Tibial nerve (tissue), 4 donors: ENCODE data around the gene KAT6B. TPM values are rescaled to one million over a fixed set of nuclear protein-coding genes. Genes with fewer than 3 reads are reported as not detected.

Source experiments
- DNase-seq, 2 donors: peaks; one replicate each; pipeline ENCODE4 v3.0.0-alpha.2; 2019; ENCODE audit warnings: low spot score in 2 of 2
- H3K27ac ChIP-seq, 4 donors: fragments of 200-600 bp; sonication (generic) in 3 of 4; one replicate each; pipeline ENCODE4 v1.5.1; 2017 to 2019; ENCODE audit warnings: mild to moderate bottlenecking in 1 of 4
- H3K27me3 ChIP-seq, 2 donors: fragments of 200-600 bp; sonication (generic) in 1 of 2; one replicate each; pipeline versions ENCODE4 v1.5.1 to v1.6.0; 2017 to 2019
- H3K36me3 ChIP-seq, 3 donors: fragments of 200-600 bp; sonication (generic); one replicate each; pipeline ENCODE4 v1.5.1; 2018 to 2019
- H3K4me1 ChIP-seq, 4 donors: fragments of 200-600 bp; sonication (generic) in 3 of 4; one replicate each; pipeline ENCODE4 v1.5.1; 2017 to 2019
- H3K4me3 ChIP-seq, 4 donors: fragments of 200-600 bp; sonication (generic) in 3 of 4; one replicate each; pipeline ENCODE4 v1.5.1; 2017 to 2019; ENCODE audit warnings: mild to moderate bottlenecking in 1 of 4, moderate library complexity in 1 of 4
- H3K9me3 ChIP-seq, 4 donors: fragments of 200-600 bp; sonication (generic) in 3 of 4; one replicate each; pipeline ENCODE4 v1.5.1; 2017 to 2019
- EP300 ChIP-seq, 2 donors: sonication (generic); formaldehyde crosslinking; IDR thresholded peaks; one replicate each; pipeline ENCODE4 v1.6.1; 2017; ENCODE audit warnings: antibody characterized with exemption in 2 of 2, mild to moderate bottlenecking in 1 of 2
- POLR2A ChIP-seq, 2 donors: fragments of 450-650 bp; IDR thresholded peaks; one replicate each; pipeline ENCODE4 v1.6.1; 2017; ENCODE audit warnings: antibody characterized with exemption in 2 of 2, mild to moderate bottlenecking in 2 of 2, moderate library complexity in 2 of 2
- WGBS, 2 donors: methylation state at CpG; one replicate each; pipeline ENCODE4 v1.1.5; 2018; 5-methylcytosine and 5-hydroxymethylcytosine counted together
- total RNA-seq, 4 donors: library from RNA; depleted of rRNA; stranded (reverse); fragments of >200 nt; gene quantifications; one replicate each; pipeline ENCODE4 v1.1.0, GENCODE V29; 2016
- TF ChIP-seq, protein P1 (sequence below), 5 experiments: fragments of 200-600 bp in 3 of 5; fragments of 450-650 bp in 2 of 5; sonication (generic) in 3 of 5; IDR thresholded peaks; one replicate each; pipeline ENCODE4 v1.5.1; 2016 to 2019; ENCODE audit warnings: antibody characterized with exemption in 5 of 5, mild to moderate bottlenecking in 3 of 5, moderate library complexity in 2 of 5

KAT6B gene
- total RNA-seq, 4 donors from 2014 or later, result 42.3 to 59.7 (median 45.6) TPM

DNA sequence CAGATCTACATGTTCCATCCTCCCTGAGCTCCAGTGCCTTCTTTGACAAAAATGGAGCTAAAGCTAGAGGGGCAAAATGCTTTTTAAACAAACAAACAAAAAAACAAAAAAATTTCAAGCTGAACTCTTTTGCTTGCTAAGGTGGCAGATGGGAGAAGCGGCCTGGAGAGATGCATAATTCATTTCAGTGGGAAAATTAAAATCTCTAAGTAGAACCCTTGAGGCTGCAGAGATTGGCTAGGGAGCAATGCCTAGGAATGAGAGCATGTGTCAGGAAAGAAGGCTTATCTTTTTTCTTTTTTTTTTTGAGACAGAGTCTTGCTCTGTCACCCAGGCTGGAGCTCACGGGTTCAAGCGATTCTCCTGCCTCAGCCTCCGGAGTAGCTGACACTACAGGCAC is 238.7 kb downstream of the KAT6B start:
- no peak for DNase-seq
- peak overlapping the region in 1 of 4 donors; percentile 19 for H3K27ac ChIP-seq
- WGBS, 2 donors, result 77 to 81% methylated on average over 4 of the region's 4 CpGs

GRCh38 chr10:75066271-75066670 is 239.9 kb downstream of the KAT6B start:
- no peak for DNase-seq
- TF ChIP-seq, protein P1, sequence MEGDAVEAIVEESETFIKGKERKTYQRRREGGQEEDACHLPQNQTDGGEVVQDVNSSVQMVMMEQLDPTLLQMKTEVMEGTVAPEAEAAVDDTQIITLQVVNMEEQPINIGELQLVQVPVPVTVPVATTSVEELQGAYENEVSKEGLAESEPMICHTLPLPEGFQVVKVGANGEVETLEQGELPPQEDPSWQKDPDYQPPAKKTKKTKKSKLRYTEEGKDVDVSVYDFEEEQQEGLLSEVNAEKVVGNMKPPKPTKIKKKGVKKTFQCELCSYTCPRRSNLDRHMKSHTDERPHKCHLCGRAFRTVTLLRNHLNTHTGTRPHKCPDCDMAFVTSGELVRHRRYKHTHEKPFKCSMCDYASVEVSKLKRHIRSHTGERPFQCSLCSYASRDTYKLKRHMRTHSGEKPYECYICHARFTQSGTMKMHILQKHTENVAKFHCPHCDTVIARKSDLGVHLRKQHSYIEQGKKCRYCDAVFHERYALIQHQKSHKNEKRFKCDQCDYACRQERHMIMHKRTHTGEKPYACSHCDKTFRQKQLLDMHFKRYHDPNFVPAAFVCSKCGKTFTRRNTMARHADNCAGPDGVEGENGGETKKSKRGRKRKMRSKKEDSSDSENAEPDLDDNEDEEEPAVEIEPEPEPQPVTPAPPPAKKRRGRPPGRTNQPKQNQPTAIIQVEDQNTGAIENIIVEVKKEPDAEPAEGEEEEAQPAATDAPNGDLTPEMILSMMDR (IDR thresholded peaks at IDR 0.05), result no peak
- TF ChIP-seq EP300 (IDR thresholded peaks at IDR 0.05), result no peak
- TF ChIP-seq POLR2A (IDR thresholded peaks at IDR 0.05), result no peak
- Histone ChIP-seq H3K36me3 (no peaks in the 10 kb centered on the region), H3K27me3 (no peaks in the 10 kb centered on the region), H3K4me3 (no peak overlapping the region), H3K4me1 (no peaks in the 10 kb centered on the region), H3K27ac (no peak overlapping the region), H3K9me3 (no peaks in the 10 kb centered on the region)
- 77 to 85% methylated on average over 5 of the region's 5 CpGs for WGBS, 2 donors

More for the DNA sequence above, 238.7 kb downstream of the KAT6B start:
- Histone ChIP-seq H3K4me1 (no peaks in the 10 kb centered on the region), H3K27me3 (no peaks in the 10 kb centered on the region), H3K36me3 (no peaks in the 10 kb centered on the region), H3K9me3 (no peaks in the 10 kb centered on the region), H3K4me3 (no peak overlapping the region)
- TF ChIP-seq, protein P1 (IDR thresholded peaks at IDR 0.05), result no peak
- TF ChIP-seq EP300 (IDR thresholded peaks at IDR 0.05), result no peak
- no peak for TF ChIP-seq POLR2A (IDR thresholded peaks at IDR 0.05)

DNA sequence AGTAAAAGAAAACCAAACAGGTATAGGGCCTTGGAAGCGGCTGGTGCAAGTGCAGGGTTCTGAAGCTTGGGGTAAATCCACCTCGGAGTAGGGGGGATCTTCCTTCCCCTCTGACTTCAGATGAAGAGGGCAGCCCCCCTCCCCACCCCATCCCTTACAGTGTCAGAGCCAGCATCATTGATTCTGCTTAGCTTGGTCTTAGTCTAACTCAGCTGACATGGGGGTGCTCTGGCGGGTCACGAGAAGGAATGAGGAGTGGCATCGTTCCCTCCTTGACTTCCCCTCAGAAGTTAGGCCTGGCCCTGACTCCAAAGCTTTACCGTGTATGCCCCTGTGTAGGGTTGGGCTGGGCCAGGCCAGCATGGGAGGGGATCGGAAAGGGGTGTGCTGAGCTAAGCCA is 240.9 kb downstream of the KAT6B start:
- TF ChIP-seq, protein P1 (IDR thresholded peaks at IDR 0.05), result no peak
- TF ChIP-seq EP300 (IDR thresholded peaks at IDR 0.05), result no peak
- no peak for TF ChIP-seq POLR2A (IDR thresholded peaks at IDR 0.05)
- WGBS, 2 donors, result 74 to 78% methylated on average over 7 of the region's 7 CpGs

GRCh38 chr10:75068523-75068922 is 242.1 kb downstream of the KAT6B start:
- Histone ChIP-seq H3K4me1 (no peaks in the 10 kb centered on the region), H3K36me3 (no peaks in the 10 kb centered on the region), H3K4me3 (no peak overlapping the region), H3K27ac (no peak overlapping the region), H3K27me3 (no peaks in the 10 kb centered on the region), H3K9me3 (no peaks in the 10 kb centered on the region)
- 77 to 78% methylated on average over 6 of the region's 6 CpGs for WGBS, 2 donors
- no peak for DNase-seq
- TF ChIP-seq, protein P1 (IDR thresholded peaks at IDR 0.05), result no peak
- TF ChIP-seq POLR2A (IDR thresholded peaks at IDR 0.05), result no peak

More for the DNA sequence above, 240.9 kb downstream of the KAT6B start:
- Histone ChIP-seq H3K36me3 (no peaks in the 10 kb centered on the region), H3K27ac (no peak overlapping the region), H3K9me3 (no peaks in the 10 kb centered on the region), H3K4me1 (no peaks in the 10 kb centered on the region), H3K4me3 (no peak overlapping the region), H3K27me3 (no peaks in the 10 kb centered on the region)
- DNase-seq, result no peak

GRCh38 chr10:75070476-75070875 is 244.1 kb downstream of the KAT6B start:
- DNase-seq, result no peak
- Histone ChIP-seq H3K27ac (no peak overlapping the region), H3K27me3 (no peaks in the 10 kb centered on the region), H3K4me3 (no peak overlapping the region), H3K36me3 (no peaks in the 10 kb centered on the region), H3K9me3 (no peaks in the 10 kb centered on the region), H3K4me1 (no peaks in the 10 kb centered on the region)
- WGBS, 2 donors, result 81 to 83% methylated on average over 11 of the region's 11 CpGs
- TF ChIP-seq, protein P1 (IDR thresholded peaks at IDR 0.05), result no peak
- TF ChIP-seq EP300 (IDR thresholded peaks at IDR 0.05), result no peak
- TF ChIP-seq POLR2A (IDR thresholded peaks at IDR 0.05), result no peak
